Esophagus squamous epithelium (tissue), 5 donors: ENCODE results near the gene DIMT1. TPM values are rescaled to one million over a fixed set of nuclear protein-coding genes. Genes with fewer than 3 reads are reported as not detected.

Experiments
- DNase-seq: peaks from one replicate; lab custom pipeline; 2025; lab: John Stamatoyannopoulos, UW
- H3K27ac ChIP-seq, 4 donors: fragments of 200-600 bp; sonication (generic); one replicate each; pipeline ENCODE4 v1.5.1; 2016 to 2019; ENCODE audit warnings: mild to moderate bottlenecking in 1 of 4
- H3K27me3 ChIP-seq, 4 donors: fragments of 200-600 bp; sonication (generic); 1 replicate in 3 of 4; 2 replicates in 1 of 4; pipeline versions ENCODE4 v1.5.1 to v1.6.0; 2017 to 2021; ENCODE audit warnings: antibody characterized with exemption in 1 of 4
- H3K36me3 ChIP-seq, 3 donors: fragments of 200-600 bp; sonication (generic); one replicate each; pipeline ENCODE4 v1.5.1; 2016 to 2019
- H3K4me1 ChIP-seq, 3 donors: fragments of 200-600 bp; sonication (generic); one replicate each; pipeline ENCODE4 v1.5.1; 2017 to 2019
- H3K4me3 ChIP-seq, 4 donors: fragments of 200-600 bp; sonication (generic); 1 replicate in 3 of 4; 2 replicates in 1 of 4; pipeline ENCODE4 v1.5.1; 2016 to 2019; ENCODE audit warnings: mild to moderate bottlenecking in 2 of 4, moderate library complexity in 1 of 4
- H3K9me3 ChIP-seq, 3 donors: fragments of 200-600 bp; sonication (generic); one replicate each; pipeline ENCODE4 v1.5.1; 2016 to 2019
- CTCF ChIP-seq, 6 experiments: fragments of 450-650 bp in 4 of 6; fragments of 200-600 bp in 2 of 6; sonication (generic) in 2 of 6; IDR thresholded peaks; one replicate each; pipeline ENCODE4 v1.5.1; 2016 to 2019; ENCODE audit warnings: antibody characterized with exemption in 6 of 6, mild to moderate bottlenecking in 4 of 6, moderate library complexity in 4 of 6
- POLR2A ChIP-seq, 4 donors: fragments of 450-650 bp; IDR thresholded peaks; one replicate each; pipeline ENCODE4 v1.6.1; 2017; ENCODE audit warnings: antibody characterized with exemption in 4 of 4, mild to moderate bottlenecking in 4 of 4, moderate library complexity in 3 of 4
- WGBS, 2 donors: methylation state at CpG; one replicate each; pipeline ENCODE4 v1.1.5; 2018; 5-methylcytosine and 5-hydroxymethylcytosine counted together
- intact Hi-C: fragments of 100-400 bp; cut with DNase I; formaldehyde crosslinking; loops from one replicate; pipeline ENCODE4 v1.15.0; 2022
- total RNA-seq, 4 donors: library from RNA; depleted of rRNA; stranded (reverse); fragments of >200 nt; gene quantifications; one replicate each; pipeline ENCODE4 v1.1.0, GENCODE V29; 2016
- donor health status: DM: yes; HTN: yes; CAD: no.

DIMT1 gene
- total RNA-seq, 4 donors from 2014 or later: 18.8 to 38.5 (median 26.8) TPM

DNA sequence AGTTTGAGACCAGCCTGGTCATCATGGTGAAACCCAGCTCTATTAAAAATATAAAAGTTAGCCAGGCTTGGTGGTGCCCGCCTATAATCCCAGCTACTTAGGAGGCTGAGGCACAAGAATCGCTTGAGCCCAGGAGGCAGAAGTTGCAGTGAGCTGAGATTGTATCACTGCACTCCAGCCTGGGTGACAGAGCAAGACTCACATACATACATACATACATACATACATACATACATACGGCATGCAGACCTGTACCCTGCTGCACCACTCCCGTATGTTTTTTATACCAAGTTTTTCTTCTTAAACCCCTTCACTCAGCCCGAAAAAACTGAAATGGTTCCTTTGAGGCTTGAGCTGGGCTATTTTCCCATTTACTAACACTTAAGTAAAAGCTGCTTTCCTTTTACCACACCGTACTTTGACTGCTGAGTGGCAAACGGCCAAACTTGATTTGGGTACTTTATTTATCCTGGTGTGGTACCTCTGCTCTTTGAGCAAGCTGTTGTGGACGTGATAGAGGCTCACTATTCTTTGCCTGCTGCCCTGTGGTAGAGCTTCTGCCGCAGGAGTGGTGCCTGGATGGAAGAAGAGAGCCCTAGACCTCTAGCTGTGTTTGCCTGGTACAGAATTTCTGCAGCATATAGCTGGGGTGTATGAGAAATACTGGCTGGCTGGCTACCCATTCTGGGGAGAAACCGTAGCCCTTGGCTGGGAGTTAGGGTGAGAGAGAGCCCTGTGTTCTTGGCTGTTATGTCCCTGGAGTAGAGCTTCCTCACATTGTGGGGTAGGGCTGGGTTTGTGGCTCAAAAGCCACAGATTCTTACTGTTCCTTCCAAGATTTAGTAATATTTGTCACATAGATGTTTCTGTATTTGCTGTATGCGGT, 28.3 kb upstream of the DIMT1 start:
- Histone ChIP-seq H3K27me3 (no peaks in the 10 kb centered on the region), H3K4me1 (peaks cover 0 to 21% (median 0%) of the 10 kb centered on the region in 3 donors), H3K36me3 (no peaks in the 10 kb centered on the region), H3K4me3 (no peak overlapping the region), H3K27ac (peak overlapping the region in 3 of 4 donors; percentile 11 to 65 (median 57)), H3K9me3 (no peaks in the 10 kb centered on the region)
- TF ChIP-seq CTCF (IDR thresholded peaks at IDR 0.05): no peak
- TF ChIP-seq POLR2A (IDR thresholded peaks at IDR 0.05): no peak
- intact Hi-C loops: no loop called here
- DNase-seq: no peak
- 75 to 81% methylated on average over 11 of the region's 11 CpGs for WGBS, 2 donors

DNA sequence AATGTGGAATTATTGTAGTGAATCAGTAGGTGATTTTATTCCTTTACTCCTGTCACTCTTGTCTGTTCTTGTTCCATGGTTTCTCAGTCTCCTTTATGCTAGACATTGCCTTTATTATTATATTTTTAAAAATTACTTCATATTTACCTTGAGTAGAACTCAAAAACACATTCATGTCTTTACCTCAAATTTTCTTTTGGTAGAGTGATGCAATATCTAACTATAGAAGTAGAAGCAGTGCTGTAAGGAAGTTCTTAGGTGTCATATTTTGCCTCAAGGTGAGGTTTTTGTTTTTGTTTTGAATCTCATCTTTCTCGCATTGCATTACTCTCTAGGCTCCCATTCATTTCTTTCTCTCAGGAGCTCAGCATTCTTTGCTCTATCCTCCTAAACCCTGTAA, 21.1 kb upstream of the DIMT1 start:
- TF ChIP-seq POLR2A (IDR thresholded peaks at IDR 0.05) (no peak), CTCF (IDR thresholded peaks at IDR 0.05) (no peak)
- no peak overlapping the region for H3K4me3 ChIP-seq
- no peaks in the 10 kb centered on the region for H3K4me1 ChIP-seq
- WGBS, 2 donors: 80 to 85% methylated on average over 1 of the region's 1 CpG
- no peak overlapping the region for H3K27ac ChIP-seq
- no peaks in the 10 kb centered on the region for H3K36me3 ChIP-seq
- intact Hi-C loops: no loop called here
- DNase-seq: no peak
- no peaks in the 10 kb centered on the region for H3K9me3 ChIP-seq
- no peaks in the 10 kb centered on the region for H3K27me3 ChIP-seq

DNA sequence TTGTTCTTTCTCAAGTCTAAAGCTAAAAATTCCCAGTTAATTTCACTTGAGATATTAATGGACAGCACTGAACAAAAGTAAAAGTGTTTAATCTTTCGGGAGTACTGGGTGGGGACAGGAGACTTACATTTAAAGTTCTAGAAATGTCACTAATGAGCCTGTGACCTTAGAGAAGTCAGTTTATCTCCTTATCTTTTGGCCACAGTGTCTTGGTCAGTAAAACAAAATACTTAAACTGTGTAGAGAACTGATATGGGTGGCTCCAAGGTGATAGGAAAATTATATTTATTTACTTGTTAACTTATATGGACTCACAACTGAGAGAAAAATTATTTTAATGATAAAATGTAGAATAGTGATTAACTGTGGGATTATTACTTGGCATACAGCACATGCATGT, 17.7 kb upstream of the DIMT1 start:
- Histone ChIP-seq H3K4me3 (no peak overlapping the region), H3K9me3 (no peaks in the 10 kb centered on the region), H3K36me3 (peaks cover 0 to 11% (median 0%) of the 10 kb centered on the region in 3 donors), H3K27ac (no peak overlapping the region), H3K27me3 (no peaks in the 10 kb centered on the region), H3K4me1 (no peaks in the 10 kb centered on the region)
- intact Hi-C loops: no loop called here
- no peak for DNase-seq
- TF ChIP-seq CTCF (IDR thresholded peaks at IDR 0.05): no peak
- no peak for TF ChIP-seq POLR2A (IDR thresholded peaks at IDR 0.05)
- WGBS, 2 donors: 68 to 89% methylated on average over 1 of the region's 1 CpG

- TF ChIP-seq CTCF (IDR thresholded peaks at IDR 0.05): no peak
- TF ChIP-seq POLR2A (IDR thresholded peaks at IDR 0.05): no peak
- Histone ChIP-seq H3K27ac (no peak overlapping the region), H3K4me3 (no peak overlapping the region), H3K4me1 (peaks cover 0 to 5% (median 0%) of the 10 kb centered on the region in 3 donors), H3K36me3 (peaks cover 0 to 11% (median 0%) of the 10 kb centered on the region in 3 donors), H3K9me3 (no peaks in the 10 kb centered on the region), H3K27me3 (no peaks in the 10 kb centered on the region)
- WGBS, 2 donors: 100% methylated on average over 3 of the region's 3 CpGs
- DNase-seq: no peak
- intact Hi-C loops: no loop called here
Measured at GRCh38 chr5:62419609-62420008, 15.9 kb upstream of the DIMT1 start.

DNA sequence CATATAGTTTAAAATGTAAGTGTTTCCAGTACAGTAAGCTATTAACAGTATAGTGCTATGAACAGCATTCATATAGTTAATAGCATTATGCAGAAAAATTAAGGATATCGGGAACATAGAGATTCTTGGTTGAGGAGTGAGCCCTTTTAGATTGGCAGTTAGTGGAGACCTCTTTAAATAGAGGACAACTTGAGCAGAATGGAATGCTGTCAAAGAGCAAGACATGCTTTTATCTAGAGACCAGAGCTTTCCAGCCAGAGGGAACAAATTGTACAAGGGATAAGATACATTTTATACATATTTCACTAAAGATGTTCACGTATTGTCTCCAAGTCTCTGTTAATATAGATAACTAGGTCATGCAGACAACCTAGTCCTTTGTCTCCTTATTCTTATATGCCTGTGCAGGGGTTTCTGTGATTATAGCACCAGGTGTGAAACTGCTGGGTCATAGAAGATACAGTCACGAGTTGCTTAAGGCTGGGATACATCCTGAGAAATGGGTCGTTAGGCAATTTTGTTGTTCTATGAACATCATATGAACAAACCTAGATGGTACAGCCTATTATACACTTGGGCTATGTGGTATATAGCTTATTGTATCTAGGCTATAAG, 14.9 kb upstream of the DIMT1 start:
- no peaks in the 10 kb centered on the region for H3K9me3 ChIP-seq
- H3K4me3 ChIP-seq: no peak overlapping the region
- peaks cover 0 to 11% (median 0%) of the 10 kb centered on the region in 3 donors for H3K36me3 ChIP-seq
- H3K4me1 ChIP-seq: peaks cover 1 to 15% (median 5%) of the 10 kb centered on the region in 3 donors
- intact Hi-C loops: no loop called here
- WGBS, 2 donors: 80 to 100% methylated on average over 4 of the region's 4 CpGs
- H3K27ac ChIP-seq: no peak overlapping the region
- H3K27me3 ChIP-seq: no peaks in the 10 kb centered on the region
- DNase-seq: no peak
- TF ChIP-seq POLR2A (IDR thresholded peaks at IDR 0.05) (no peak), CTCF (IDR thresholded peaks at IDR 0.05) (no peak)
